ENCODE results near the gene MARCHF9.

Gene MARCHF9

DNA sequence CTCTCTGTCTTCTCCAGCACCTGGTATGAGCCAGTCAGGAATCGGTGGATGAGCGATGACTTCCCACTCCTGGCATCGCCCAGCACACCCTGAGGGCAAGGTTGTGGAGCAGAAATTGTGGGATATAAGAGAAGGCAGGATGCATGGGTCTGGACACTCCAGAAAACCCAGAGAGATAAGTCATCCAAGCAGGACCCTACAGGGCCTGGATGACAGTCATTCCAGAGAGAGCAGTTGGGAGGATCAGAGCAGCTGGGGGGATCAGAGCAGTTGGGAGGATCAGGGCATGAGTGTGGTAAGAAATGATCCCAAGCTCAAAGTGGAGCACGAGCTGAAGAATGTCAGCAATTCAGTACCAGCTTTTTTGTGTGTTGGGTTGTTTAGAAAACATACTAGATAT is 20.3 kb upstream of the MARCHF9 start:
- Histone ChIP-seq H3K4me1 (ENCODE audit: insufficient read depth, low read length) (peaks cover 12% of the 10 kb centered on the region), H3K36me3 (ENCODE audit: insufficient read depth, low read length) (no peaks in the 10 kb centered on the region), H3K27ac (ENCODE audit: low read depth, low read length) (no peak overlapping the region), H3K9ac (ENCODE audit: low read depth, low read length) (no peak overlapping the region), H3K27me3 (ENCODE audit: insufficient read depth, low read length) (peaks cover 99% of the 10 kb centered on the region), H3K9me3 (ENCODE audit: insufficient read depth, low read depth, low read length) (no peaks in the 10 kb centered on the region), H3K4me3 (ENCODE audit: low read length) (no peak overlapping the region)
- 83% methylated on average over 4 of the region's 4 CpGs for WGBS

DNA sequence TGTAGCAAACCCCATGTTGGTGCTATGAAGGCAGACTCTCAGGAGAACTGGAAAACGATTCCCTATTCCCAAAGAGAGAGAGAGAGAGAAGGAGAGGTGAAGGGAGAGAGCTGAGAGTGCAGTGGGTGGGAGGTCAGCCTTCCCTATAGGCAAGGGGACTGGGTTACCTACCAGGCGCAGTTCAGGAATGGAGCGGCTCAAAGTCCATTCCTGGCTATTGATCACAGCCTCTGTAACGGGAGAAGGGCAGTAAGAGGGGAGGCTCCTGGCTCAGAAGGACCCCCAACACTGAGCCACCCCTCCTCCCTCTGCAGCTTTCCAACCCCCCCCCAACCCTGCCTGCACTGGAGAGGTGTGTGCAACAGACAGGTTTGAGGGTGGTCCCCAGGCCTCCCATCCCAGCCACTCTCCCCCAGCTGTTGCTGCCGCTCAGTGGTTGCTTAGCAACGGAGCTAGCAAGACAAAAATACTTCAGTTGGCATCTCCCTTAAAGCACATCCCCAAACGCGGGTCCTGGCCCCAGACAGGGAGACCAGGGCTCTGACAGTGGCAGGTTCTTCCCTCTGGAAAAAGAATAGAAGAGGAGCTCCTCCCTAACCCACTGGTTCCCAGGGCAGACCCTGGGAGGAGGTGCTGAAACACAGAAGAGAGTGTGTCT is 19.6 kb upstream of the MARCHF9 start:
- Histone ChIP-seq H3K9me3 (ENCODE audit: insufficient read depth, low read depth, low read length) (no peaks in the 10 kb centered on the region), H3K27ac (ENCODE audit: low read depth, low read length) (no peak overlapping the region), H3K36me3 (ENCODE audit: insufficient read depth, low read length) (no peaks in the 10 kb centered on the region), H3K9ac (ENCODE audit: low read depth, low read length) (no peak overlapping the region), H3K27me3 (ENCODE audit: insufficient read depth, low read length) (peaks cover 99% of the 10 kb centered on the region), H3K4me1 (ENCODE audit: insufficient read depth, low read length) (peaks cover 12% of the 10 kb centered on the region), H3K4me3 (ENCODE audit: low read length) (peak overlapping the region; percentile 41; the same call in 1 of the 2 replicates)
- WGBS: 19% methylated on average over 7 of the region's 8 CpGs

DNA sequence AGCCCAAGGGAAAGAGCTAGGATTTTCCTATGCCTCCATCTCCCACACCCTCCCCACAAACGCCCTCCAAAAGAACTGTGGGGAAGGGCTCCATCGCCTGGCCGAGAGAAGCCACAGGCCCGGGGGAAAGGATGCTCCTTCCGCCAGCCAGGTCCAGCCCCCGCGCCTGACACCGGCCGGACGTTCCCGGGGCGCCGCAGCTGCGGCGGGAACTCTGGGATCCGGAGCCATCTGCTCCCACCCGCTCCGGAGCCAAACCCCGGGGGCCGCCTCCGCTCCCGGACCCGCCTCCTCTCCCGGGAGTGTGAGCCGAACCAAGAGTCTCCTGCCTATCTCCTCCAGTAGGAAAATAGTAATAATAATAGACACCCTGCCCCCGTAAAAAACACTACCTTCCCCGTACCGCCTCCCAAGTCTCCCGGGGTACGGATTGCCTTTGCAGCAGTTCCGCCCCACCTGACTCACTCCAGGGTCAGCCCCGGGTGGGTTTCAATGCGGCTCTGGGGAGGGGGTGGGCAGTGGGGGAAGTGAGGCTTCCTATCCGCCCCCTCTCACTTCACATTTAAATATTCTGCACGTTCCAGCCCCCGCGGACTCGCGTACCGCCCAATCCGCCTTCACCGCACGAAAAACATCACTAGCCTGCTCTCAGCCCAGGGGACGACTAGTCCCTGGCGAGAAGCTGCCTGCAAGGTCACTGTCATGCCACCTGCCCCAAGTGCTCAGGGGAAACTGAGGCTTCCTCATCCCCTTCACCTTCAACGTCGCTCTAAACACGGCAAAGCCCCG is 18.8 kb upstream of the MARCHF9 start:
- WGBS: under 1% methylated on average over 47 of the region's 49 CpGs
- H3K4me3 ChIP-seq (ENCODE audit: low read length): peak overlapping the region; percentile 41

DNA sequence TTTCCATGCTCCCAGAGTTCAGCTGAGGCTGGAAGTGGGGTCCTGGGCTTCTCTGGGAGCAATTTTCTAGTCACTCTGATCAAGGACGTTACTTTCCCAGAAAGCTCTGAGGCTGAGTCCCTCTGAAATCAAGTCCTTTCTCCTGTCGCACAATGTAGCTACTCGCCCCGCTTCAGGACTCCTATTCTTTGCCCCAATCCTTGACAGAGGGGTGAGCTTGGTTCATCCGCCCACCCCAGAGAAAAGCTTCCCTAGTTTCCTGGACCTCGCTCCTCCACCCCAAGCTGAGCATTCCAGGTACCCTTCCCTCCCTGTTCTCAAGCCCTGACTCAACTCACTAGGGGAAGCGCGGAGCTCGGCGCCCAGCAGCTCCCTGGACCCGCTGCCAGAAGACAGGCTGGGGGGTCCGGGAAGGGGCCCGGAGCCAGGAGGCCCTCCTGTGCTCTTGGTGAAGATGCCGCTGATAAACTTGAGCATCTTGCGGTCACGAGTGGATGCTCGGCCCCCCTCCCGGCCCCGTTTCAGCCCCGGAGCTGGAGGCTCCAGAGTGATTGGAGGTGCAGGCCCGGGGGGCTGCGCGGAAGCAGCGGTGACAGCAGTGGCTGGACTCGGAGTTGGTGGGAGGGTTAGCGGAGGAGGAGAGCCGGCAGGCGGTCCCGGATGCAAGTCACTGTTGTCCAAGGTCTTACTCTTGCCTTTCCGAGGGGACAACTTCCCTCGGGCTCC is 18.0 kb upstream of the MARCHF9 start:
- Histone ChIP-seq H3K9ac (ENCODE audit: low read depth, low read length) (no peak overlapping the region), H3K9me3 (ENCODE audit: insufficient read depth, low read depth, low read length) (no peaks in the 10 kb centered on the region), H3K4me3 (ENCODE audit: low read length) (peak overlapping the region; percentile 41), H3K27ac (ENCODE audit: low read depth, low read length) (no peak overlapping the region), H3K36me3 (ENCODE audit: insufficient read depth, low read length) (no peaks in the 10 kb centered on the region), H3K4me1 (ENCODE audit: insufficient read depth, low read length) (peaks cover 12% of the 10 kb centered on the region), H3K27me3 (ENCODE audit: insufficient read depth, low read length) (peaks cover 99% of the 10 kb centered on the region)
- WGBS: 2% methylated on average over 31 of the region's 31 CpGs

More for the DNA sequence above, 18.8 kb upstream of the MARCHF9 start:
- no peaks in the 10 kb centered on the region for H3K36me3 ChIP-seq (ENCODE audit: insufficient read depth, low read length)
- H3K27ac ChIP-seq (ENCODE audit: low read depth, low read length): no peak overlapping the region
- peaks cover 12% of the 10 kb centered on the region for H3K4me1 ChIP-seq (ENCODE audit: insufficient read depth, low read length)
- no peak overlapping the region for H3K9ac ChIP-seq (ENCODE audit: low read depth, low read length)
- H3K27me3 ChIP-seq (ENCODE audit: insufficient read depth, low read length): peaks cover 99% of the 10 kb centered on the region
- H3K9me3 ChIP-seq (ENCODE audit: insufficient read depth, low read depth, low read length): no peaks in the 10 kb centered on the region

DNA sequence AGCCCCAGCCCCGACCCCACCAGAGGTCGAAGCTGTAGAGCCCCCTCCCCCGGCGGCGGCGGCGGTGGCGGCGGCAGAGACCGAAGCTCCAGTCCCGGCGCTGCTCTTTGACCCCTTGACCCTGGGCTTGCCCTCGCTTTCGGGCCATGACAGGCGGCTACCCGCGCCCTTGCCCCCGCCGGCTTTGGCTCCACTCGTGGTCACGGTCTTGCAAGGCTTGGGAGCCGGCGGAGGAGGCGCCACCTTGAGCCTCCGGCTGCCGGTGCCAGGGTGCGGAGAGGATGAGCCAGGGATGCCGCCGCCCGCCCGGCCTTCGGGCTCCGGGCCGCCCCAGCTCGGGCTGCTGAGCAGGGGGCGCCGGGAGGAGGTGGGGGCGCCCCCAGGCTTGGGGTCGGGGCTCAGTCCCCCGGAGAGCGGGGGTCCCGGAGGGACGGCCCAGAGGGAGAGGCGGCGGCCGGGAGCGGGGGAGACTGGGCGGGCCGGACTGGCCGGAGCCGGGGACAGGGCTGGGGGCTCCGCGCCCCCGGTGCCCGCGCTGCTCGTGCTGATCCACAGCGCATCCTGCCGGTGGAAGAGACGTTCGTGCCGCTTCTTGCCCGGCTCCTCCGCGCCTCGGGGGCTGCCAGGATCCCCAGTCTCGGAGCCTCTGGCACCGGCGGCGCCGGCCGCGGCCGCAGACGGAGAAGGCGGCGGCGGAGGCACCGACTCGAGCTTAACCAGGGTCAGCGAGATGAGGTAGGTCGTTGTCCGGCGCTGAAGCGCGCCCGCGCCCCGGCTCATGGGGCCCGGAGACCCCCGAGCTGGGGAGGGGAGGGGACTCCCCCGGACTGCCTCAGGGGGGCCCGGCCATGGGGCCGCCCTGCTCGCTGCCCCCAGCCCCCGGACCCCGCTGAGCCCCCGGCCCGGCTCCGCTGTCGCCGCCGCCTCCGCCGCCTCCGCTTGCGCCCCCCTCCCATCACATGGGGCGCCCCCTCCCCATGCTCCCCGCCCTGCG is 17.1 kb upstream of the MARCHF9 start:
- Histone ChIP-seq H3K27me3 (ENCODE audit: insufficient read depth, low read length) (peaks cover 99% of the 10 kb centered on the region), H3K9me3 (ENCODE audit: insufficient read depth, low read depth, low read length) (no peaks in the 10 kb centered on the region), H3K36me3 (ENCODE audit: insufficient read depth, low read length) (no peaks in the 10 kb centered on the region), H3K27ac (ENCODE audit: low read depth, low read length) (no peak overlapping the region), H3K4me3 (ENCODE audit: low read length) (peak overlapping the region; percentile 41), H3K9ac (ENCODE audit: low read depth, low read length) (no peak overlapping the region), H3K4me1 (ENCODE audit: insufficient read depth, low read length) (peaks cover 12% of the 10 kb centered on the region)
- 2% methylated on average over 109 of the region's 110 CpGs for WGBS

DNA sequence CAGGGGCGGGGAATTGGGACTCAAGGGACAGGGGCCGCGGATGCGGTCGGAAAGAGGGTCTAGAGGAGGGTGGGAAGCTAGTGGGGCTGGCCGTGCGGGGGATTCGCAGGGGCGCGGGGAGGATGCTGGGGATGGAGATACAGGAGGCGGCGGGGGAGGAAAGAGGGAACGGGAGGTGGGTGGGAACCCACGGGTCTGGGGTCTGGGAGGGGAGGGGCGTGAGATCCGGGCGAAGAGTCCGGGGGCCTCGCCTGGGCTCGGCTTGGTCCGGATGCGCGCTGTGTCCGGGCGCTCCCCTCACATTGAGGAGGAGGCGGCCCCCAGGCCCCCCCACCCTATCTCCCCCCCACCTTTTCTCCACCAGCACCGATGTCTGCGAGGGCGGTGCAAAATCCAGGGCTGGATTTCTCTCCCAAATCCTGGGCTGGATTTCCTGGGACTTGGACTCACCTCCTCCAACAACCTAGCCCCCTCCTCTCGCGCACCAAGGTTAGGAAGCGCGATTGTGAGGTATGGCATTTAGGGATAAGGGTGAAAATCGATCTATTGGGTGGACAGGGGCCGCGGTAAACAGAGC is 16.2 kb upstream of the MARCHF9 start, which contains the start of gene AGAP2:
AGAP2 (minus strand) TSS at position 82 of the 577 bp plus-strand sequence. CDS start 496 bp downstream, outside the sequence.
- H3K36me3 ChIP-seq (ENCODE audit: insufficient read depth, low read length): no peaks in the 10 kb centered on the region
- peak within 1 kb of the TSS; percentile 44 for H3K4me3 ChIP-seq (ENCODE audit: low read length)
- no peak within 1 kb of the TSS for H3K9ac ChIP-seq (ENCODE audit: low read depth, low read length)
- H3K9me3 ChIP-seq (ENCODE audit: insufficient read depth, low read depth, low read length): no peaks in the 10 kb centered on the region
- H3K4me1 ChIP-seq (ENCODE audit: insufficient read depth, low read length): peaks cover 12% of the 10 kb centered on the region
- WGBS: under 1% methylated on average over 35 of the region's 36 CpGs
- H3K27me3 ChIP-seq (ENCODE audit: insufficient read depth, low read length): peaks cover 92% of the 10 kb centered on the region
- H3K27ac ChIP-seq (ENCODE audit: low read depth, low read length): no peak within 1 kb of the TSS

DNA sequence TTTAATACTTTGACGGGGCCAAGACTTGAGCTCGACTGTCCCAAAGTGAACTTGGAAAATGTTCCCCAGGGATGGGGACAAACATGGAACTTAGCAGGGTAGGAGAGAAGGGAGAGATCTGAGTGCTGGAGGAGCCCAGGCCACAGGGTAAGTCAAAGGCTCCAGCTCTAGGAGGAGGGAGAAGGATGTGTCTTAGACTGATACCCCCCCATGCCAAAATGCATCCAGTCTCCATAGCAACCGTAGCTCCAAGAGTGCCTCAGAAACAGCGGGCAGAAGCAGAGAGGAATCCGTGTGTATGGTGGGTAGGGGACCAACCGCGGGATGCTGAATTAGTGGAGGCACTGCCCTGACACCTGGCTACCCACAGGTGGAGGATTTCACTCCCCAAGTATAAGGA is 15.5 kb upstream of the MARCHF9 start:
- Histone ChIP-seq H3K4me3 (ENCODE audit: low read length) (peak overlapping the region; percentile 44; the same call in 1 of the 2 replicates), H3K27ac (ENCODE audit: low read depth, low read length) (no peak overlapping the region), H3K9ac (ENCODE audit: low read depth, low read length) (no peak overlapping the region), H3K36me3 (ENCODE audit: insufficient read depth, low read length) (no peaks in the 10 kb centered on the region), H3K4me1 (ENCODE audit: insufficient read depth, low read length) (peaks cover 12% of the 10 kb centered on the region), H3K9me3 (ENCODE audit: insufficient read depth, low read depth, low read length) (no peaks in the 10 kb centered on the region), H3K27me3 (ENCODE audit: insufficient read depth, low read length) (peaks cover 86% of the 10 kb centered on the region)
- 23% methylated on average over 7 of the region's 7 CpGs for WGBS

DNA sequence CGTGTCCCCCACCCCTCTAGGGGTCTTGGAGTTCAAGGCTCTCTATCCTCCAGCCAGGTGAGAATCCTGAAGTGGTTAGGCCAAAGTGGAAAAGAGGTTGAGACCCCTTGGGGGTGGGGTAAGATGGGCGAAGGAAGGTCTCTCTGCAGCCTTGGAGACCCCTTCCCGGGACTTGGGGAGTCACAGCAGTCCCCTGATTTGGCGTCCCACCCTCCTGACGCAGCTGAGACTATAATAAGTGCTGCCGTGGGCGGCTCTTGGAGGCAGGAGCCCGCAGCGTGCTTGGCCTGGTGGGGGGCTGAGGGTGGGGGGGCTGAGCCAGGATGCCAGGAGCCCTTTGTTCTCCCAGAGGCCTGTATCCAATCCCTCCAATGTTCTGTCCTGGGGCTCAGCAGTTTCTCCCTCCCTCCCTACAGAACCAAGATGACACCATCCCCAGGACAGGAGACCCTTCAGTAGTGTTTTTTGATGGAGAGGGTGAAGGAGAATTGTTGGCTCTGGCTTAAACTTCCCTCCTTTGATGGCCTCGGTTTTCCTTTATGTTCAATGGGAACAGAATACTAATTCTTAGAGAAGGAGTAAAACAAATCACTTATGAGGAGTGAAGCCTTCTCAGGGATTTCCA is 14.9 kb upstream of the MARCHF9 start:
- Histone ChIP-seq H3K4me3 (ENCODE audit: low read length) (no peak overlapping the region), H3K27me3 (ENCODE audit: insufficient read depth, low read length) (peaks cover 80% of the 10 kb centered on the region), H3K4me1 (ENCODE audit: insufficient read depth, low read length) (peaks cover 12% of the 10 kb centered on the region), H3K9ac (ENCODE audit: low read depth, low read length) (no peak overlapping the region), H3K9me3 (ENCODE audit: insufficient read depth, low read depth, low read length) (no peaks in the 10 kb centered on the region), H3K36me3 (ENCODE audit: insufficient read depth, low read length) (no peaks in the 10 kb centered on the region), H3K27ac (ENCODE audit: low read depth, low read length) (no peak overlapping the region)
- WGBS: 31% methylated on average over 10 of the region's 10 CpGs

DNA sequence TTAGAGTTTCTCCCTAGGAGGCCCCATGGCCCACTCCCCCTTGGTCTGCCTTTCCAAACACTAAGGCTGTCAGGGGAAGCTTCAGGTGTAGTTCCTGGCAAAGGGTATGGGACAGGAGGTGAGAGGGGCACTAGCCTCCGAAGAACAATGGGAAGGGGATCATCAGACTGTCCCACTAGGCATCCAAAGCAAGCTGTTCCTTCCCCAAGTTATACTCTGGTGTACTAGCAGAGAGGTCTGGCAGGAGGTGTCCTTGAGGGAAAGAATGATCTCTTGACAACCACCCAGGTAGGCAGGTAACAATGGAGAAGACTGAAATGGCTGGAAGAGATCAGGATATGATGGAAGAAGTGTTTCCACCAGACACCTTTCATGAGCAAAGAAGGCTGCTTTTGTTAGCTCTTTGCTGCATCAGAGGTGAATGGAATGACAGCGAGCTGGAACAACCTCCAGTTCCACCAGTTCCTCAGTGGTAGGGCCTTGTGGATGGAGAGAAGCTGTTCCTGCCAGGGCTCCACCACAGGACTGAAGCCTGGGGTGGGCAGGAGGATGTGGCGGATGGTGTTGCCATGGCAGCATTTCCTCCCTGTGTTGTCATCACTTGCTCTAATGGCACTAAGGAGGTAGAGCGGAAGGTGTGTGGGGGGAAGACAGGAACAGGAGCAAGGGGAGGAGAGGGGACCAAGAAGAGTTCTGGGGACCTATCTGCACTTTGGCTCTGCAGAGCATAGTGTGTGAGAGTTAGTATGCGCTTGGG is 14.1 kb upstream of the MARCHF9 start:
- no peak overlapping the region for H3K9ac ChIP-seq (ENCODE audit: low read depth, low read length)
- WGBS: 73% methylated on average over 5 of the region's 5 CpGs
- no peak overlapping the region for H3K4me3 ChIP-seq (ENCODE audit: low read length)
- no peaks in the 10 kb centered on the region for H3K9me3 ChIP-seq (ENCODE audit: insufficient read depth, low read depth, low read length)
- H3K36me3 ChIP-seq (ENCODE audit: insufficient read depth, low read length): 0 out of 2 replicates have a peak, but pooled peaks cover 2% of the 10 kb centered on the region
- H3K4me1 ChIP-seq (ENCODE audit: insufficient read depth, low read length): peaks cover 12% of the 10 kb centered on the region
- no peak overlapping the region for H3K27ac ChIP-seq (ENCODE audit: low read depth, low read length)
- H3K27me3 ChIP-seq (ENCODE audit: insufficient read depth, low read length): peaks cover 72% of the 10 kb centered on the region
